NCI-H1436 treated with DMSO at 0.1 percent for 48 hours (cell line): ENCODE measurements around the gene ZNF320.
"Not testable (repeated sequence)": the region's sequence is repeated elsewhere in the genome, so short reads cannot be mapped to it uniquely, and the experiment has no call there.

Experiments
- DNase-seq: peaks from one replicate; lab custom pipeline; 2025; lab: John Stamatoyannopoulos, UW

ZNF320 gene

DNA sequence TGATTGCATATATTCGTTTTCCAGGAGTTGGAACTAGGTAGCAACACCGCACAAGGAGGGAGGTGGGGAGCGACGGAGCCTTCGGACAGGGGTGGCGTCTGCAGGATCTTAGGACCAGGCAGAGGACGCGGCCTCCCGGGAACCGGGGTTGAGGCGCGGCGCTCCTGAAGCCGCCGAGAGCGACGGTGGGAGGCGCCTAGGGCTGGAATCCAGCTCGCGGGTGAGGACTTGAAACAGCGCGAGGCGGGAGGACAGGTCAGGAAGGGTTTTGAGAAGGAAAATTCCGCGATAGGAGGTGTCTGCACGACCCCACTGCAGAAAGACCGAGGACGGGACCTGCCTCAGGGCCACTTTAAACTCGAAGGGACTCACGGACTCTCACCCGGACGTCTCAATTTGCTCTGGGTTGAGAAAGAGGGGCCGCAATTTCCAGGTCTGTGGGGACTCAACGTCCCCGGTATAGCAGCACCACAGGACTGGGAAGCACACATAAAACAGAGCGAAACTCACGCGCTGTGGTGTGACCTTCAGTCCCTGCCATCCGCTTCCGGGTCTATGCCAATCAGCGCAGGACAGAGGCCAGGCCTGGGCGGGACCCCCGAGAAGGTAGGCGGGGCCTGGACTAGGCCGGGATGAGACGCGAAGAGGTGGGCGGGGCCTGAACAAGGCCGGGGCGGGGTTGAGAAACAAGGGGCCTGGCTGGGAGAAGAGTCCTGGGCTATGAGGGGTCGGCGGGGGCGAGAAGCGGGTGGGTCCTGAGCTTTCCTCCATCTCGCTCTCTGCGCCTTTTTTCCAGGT lies at the start of gene ZNF320:
Gene ZNF320, minus strand, starts transcription at position 498 of the 798 bp plus-strand sequence. CDS start 7,380 bp downstream, outside the sequence.
- DNase-seq: peak; percentile 78

DNA sequence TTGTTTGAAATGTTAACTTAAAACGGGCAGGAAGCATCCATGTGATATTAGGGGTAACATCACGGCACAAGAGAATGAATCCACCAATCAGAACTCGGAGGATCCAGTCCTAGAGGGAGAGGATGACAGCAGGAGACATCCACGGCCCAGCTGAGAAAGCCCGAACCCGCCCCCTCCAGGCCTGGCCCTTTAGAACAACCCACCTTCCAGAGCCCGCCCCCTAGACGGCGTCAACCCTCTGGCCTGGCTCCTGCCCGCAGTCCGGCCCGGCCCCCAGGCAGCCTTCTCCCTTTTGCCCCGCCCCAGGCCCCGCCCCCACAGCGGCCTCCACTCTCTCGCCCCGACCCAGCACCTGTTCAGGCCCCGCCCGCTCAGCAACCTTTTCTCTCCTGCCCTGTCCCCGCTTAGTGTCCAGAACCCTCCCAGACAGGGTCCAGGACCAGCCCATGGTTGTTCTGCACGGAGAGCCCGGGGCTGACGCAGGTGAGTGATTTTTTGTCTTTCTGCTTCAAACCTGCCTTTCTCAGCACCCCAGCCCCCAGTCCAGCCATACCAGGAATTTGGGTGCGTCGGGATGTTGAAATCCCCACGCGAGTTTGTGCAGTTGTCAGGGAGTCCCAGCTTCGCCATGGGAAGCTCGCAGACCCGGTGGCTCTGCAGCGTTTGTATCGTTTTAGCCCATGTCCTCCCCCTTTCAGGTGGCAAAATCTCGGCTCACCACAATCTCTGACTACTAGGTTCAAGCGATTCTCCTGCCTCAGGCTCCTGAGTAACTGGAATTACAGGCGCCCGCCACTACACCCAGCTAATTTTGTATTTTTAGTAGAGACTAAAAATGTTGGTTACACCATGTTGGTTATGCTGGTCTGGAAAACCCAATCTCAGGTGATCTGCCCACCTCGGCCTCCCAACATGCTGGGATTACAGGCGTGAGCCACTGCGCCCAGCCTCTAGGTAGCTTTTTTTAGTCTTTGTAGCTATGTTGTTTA lies 49.2 kb upstream of the ZNF320 start:
- no peak for DNase-seq

DNA sequence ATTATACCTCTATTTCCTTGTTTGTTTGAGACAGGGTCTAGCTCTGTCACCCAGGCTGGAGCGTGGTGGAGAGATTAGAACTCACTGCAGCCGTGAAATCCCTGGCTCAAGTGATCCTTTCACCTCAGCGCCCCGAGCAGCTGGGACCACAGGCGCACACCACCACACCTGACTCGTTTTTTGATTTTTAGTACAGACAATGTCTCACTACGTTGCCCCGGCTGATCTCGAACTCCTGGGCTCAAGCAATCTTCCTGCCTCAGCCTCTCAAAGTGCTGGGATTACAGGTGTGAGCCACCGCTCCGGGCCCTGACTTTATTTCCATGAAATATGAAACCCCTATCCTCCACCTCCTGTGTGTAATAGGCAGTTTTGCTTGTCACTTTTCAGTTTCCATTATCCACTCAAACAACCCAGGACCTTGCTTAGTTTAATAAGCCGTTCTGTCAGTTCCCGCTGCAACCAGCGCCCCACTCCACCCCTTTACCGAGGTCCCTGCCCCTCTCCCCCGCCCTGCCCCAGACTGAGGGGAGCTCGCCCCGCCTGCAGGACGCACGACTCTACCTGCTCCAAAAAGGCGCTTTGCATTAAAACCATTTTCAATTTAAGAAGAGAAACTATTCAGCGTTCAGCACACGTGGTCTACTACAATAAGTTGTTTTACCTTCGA lies 48.4 kb upstream of the ZNF320 start:
- no peak for DNase-seq

DNA sequence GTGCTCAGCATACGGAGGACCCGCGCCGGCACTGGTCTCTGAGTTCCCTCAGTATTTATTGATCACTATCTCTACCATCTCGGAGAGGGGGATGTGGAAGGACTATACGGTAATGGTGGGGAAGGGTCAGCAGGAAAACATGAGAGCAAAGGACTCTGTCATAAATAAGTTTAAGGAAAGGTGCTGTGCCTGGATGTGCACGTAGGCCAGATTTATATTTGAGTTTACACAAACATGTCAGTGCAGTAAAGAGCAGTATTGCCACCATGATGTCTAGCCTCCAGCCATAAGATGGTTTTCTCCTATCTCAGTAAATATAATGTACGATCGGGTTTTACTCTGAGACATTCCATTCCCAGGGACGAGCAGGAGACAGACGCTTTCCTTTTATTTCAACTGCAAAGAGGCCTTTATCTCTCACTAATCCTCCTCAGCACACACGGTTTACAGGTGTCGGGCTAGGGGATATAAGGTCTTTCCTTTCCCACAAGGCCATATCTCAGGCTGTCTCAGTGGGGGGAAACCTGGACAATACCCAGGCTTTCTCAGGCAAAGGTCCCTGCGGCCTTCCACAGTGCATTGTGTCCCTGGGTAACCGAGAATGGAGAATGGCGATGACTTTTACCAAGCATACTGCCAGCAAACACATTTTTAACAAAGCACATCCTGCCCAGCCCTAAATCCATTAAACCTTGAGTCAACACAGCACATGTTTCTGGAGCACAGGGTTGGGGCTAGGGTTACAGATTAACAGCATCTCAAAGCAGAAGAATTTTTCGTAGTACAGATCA lies 47.5 kb upstream of the ZNF320 start:
- DNase-seq: not testable (repeated sequence)

DNA sequence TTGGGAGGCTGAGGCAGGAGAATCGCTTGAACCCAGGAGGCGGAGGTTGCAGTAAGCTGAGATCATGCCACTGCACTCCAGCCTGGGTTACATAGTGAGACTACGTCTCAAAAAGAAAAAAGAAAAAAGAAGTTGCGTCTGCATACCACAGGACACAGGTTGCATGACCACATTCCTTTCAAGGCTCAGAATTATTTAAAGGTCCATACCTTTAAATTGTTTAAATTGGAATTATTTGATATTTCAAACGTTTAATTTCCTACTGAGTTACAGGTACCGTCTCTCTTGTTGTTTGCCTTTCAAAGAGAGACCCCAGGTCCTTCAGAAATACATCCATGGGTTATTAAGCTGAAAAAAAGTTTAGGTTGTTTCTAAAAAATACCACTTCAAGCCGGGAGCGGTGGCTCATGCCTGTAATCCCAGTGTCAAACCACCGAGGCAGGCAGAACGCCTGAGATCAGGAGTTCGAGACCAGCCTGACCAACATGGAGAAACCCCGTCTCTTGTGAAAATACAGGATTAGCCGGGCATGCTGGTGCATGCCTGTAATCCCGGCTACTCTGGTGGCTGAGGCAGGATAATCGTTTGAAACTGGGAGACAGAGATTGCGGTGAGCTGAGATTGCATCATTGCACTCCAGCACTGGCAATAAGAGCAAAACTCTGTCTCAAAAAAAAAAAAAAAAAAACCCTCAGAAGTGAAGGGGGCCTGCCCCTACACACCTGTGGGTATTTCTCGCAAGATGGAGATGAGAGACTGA lies 46.6 kb upstream of the ZNF320 start:
- no peak for DNase-seq

DNA sequence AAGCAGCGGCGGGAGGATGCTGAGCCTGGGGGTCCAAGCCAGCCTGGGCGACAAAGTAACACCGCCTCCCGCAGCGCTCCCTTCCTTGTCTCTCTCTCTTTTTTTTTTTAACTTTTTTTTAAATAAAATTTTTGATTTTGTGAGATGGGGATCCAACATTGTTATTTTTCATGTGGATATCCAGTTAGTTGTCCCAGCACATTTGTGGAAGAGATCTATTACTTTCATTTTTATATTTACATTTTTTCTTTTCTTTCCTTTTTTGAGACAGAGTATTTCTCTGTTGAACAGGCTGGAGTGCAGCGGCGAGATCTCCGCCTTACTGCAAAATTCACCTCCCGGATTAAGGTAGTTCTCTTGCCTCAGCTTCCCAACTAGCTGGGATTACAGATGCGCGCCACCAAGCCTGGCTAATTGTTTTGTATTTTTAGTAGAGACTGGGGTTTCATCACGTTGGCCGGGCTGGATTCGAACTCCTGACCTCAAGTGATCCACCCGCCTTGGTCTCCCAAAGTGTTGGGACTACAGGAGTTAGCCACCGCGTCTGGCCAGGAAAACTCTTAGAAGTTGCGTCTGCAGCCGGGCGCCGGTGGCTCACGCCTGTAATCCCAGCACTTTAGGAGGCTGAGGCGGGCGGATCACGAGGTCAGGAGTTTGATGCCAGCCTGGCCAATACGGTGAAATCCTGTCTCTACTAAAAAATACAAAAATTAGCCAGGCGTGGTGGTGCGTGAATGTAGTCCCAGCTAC lies 45.9 kb upstream of the ZNF320 start:
- no peak for DNase-seq

DNA sequence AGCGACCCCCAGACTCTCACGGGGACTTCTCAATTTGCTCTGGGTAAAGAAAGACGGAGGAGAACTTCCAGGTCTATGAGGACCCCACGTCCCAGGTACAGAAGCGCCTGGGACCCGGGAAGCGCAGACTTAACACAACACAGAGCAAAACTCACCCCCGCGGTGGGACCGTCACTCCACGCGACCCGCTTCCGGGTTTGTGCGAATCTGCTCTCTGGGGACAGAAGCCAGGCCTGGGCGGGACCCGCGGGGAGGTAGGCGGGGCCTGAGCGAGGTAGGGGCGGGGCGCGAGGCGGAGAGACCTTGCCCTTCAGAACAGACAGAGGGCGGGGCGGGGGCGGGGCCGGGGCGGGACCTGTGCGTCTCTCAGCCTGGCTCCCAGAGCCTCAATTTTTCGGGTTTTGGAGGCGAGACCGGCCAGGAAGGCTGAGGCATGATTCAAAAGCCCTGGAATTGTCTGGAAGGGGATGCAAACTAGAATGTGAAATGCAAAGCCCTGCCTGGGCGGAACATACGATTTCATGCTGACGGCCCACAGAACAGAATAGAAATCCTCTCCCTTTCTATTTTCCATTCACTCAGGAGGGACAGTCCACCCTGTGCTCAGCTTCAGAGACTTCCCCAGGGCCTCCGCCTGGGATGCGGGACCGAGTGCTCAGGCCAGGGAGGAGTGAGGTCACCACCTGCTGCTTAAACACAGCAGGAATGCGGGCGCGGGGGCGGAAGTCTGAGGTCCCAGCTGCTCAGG lies 45.1 kb upstream of the ZNF320 start:
- no peak for DNase-seq

DNA sequence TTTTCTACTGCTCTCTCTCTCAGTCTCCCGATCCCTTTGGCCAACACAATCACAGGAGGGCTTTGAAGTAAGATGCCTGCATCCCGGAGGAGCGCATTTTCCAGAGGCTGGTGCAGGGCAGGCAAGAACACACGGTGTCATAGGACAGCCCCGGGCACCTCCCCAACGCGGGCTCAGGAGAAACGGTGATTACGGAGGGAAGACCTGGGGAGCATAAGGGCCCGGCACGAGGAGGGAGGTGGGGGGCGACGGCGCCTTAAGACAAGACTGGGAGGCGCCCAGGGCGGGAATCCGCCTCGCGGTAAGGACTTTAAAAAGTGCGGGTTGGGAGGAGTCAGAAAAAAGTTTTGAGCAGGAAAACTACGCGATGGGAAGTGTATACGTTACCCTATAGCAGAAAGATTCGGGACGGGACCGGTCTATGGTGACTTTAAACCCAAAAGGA lies 44.5 kb upstream of the ZNF320 start:
- no peak for DNase-seq

DNA sequence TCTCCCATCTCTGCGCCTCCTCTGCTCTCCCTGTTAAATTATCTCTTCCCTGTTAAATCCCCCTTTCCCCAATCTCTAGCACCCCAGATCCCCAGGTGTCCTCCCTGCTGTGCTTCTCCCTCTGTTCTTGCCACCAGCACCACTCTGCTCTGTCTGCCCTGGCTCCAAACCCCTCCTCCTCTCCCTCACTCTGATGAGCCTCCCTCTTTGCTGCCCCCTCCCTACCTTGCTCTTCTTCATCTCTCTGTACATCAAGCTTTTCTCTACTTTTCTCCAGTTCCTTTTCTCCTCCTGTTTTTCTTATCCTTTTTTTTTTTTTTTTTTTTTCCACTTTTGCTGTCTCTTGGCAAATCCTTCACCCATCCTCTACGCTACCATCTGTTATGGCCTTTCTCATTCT lies 44.1 kb upstream of the ZNF320 start:
- not testable (repeated sequence) for DNase-seq

DNA sequence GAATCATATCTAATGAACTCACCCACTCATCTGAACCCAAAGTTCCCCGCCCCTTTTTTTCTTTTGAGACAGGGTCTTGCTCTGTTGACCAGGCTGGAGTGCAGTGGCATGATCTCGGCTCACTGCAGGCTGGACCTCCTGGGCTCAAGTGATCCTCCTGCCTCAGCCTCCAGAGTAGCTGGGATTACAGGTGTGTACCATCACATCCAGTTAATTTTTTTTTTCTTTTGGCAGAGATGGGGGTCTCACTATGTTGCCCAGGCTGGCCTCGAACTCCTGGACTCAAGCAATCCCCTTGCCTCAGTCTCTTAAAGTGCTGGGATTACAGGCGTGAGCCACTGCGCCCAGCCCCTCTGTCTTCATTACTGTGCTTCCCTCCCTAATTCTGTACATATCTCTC lies 43.5 kb upstream of the ZNF320 start:
- not testable (repeated sequence) for DNase-seq

DNA sequence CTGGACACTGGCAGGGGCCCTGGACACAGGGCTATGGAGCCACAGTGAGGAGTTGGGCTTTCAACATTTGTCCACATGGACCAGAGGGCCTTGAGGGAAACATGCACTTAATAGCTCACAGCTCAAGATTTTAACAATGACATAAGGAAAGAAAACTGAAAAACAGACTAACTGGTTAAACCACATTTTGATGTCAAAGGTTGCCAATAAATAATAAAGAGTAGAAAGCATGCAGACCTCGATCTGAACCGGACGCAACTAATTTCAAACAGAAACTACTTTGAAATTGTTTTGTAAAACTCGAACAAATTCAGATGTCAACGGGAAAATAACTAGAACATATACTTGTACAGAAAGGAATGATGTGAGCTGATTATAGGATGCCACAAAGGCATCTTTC lies 41.3 kb upstream of the ZNF320 start:
- no peak for DNase-seq

DNA sequence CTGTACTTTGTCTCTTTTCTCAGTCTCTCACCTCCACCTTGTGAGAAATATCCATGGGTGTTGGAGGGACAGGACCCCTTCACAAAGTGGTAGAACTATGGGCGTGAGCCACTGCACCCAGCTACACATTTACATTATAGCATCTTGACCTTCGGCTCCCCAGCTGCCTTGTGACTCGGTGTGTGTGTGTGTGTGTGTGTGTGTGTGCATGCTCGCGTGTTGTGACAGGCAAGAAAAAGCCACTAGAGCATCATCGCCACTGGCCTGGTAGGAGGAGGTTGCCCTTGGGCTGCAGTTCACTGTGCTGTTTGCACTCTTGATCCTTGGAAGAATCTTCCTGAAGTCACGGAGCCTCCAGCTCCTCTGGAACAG lies 39.5 kb upstream of the ZNF320 start:
- DNase-seq: no peak

DNA sequence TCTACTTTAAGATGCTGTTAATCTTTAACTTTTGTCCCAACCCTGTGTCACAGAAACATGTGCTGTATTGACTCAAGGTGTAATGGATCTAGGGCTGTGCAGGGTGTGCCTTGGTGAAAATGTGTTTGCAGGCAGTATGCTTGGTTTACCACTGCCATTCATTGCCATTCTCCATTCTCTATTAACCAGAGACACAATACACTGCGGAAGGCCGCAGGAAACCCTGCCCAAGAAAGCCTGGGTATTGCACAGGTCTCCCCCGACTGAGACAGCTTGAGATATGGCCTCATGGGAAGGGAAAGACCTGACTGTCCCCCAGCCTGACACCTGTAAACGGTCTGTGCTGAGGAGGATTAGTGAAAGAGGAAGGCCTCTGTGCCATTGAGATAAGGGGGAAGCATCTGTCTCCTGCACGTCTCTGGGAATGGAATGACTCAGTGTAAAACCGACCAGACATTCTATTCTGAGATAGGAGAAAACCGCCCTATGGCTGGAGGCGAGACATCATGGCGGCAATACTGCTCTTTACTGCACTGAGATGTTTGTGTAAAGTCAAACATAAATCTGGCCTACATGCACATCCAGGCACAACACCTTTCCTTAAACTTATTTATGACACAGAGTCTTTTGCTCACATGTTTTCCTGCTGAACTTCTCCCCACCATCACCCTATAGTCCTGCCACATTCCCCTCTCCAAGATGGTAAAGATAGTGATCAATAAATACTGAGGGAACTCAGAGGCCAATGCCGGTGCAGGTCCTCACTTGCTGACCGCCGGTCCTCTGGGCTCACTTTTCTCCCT lies 38.9 kb upstream of the ZNF320 start:
- DNase-seq: no peak

DNA sequence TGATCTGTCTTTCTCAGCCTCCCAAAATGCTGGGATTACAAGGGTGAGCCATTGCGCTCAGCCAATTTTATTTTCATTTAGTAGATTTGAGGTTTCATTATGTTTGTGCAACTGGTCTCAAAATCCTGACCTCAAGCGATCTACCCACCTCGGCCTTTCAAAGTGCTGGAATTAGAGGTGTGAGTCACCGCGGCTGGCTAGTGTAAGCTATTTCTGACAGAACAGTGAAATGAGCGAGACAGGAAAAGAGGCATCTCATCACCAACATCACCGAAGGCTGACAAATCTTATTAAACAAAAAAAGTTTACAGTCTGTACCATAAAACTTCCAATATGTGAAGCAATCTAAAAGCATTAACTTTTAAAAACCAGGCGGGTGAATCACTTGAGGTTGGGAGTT lies 38.0 kb upstream of the ZNF320 start:
- DNase-seq: no peak

DNA sequence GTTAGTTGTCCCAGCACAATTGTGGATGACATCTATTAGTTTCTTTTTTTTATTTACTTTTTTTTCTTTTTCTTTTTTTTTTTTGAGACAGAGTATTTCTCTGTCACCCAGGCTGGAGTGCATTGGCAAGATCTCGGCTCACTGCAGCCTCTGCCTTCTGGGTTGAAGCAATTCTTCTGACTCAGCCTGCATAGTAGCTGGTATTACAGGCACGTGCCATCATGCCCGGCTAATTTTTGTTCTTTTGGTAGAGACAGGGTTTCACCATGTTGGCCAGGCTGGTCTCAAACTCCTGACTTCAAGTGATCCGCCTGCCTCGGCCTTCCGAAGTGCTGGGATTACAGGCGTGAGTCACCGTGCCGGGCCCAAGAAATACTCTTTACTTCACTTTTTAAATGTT lies 27.2 kb upstream of the ZNF320 start:
- not testable (repeated sequence) for DNase-seq

DNA sequence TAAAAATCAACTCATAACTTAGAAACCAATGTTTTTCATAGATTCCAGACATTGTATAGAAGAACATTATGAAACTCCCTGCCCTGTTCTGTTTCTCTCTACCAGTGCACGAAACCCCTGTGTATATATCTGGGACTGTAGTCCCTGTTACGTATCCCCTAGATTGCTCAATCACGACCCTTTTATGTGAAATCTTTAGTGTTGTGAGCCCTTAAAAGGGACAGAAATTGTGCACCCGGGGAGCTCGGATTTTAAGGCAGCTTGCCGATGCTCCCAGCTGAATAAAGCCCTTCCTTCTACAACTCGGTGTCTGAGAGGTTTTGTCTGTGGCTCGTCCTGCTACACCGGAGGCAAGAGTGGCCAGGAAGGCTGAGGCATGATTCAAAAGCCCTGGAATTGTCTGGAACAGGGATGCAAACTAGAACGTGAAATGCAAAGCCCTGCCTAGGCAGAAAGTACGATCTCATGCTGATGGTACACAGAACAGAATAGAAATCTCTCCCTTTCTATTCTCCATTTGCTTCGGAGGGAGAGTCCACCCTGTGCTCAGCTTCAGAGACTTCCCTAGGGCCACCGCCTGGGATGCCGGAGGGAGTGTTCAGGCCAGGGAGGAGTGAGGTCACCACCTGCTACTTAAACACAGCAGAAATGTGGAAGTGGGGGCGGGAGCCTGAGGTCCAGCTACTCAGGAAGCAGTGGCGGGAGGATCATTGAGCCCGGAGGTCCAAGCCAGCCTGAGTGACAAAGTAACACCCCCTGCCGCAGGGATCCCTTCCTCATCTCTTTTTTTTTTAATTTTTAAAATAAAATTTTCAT lies 26.6 kb upstream of the ZNF320 start:
- DNase-seq: no peak
